H1 (cell line): ENCODE measurements around the gene CHRNA4. TPM values are rescaled to one million over a fixed set of nuclear protein-coding genes. Genes with fewer than 3 reads are reported as not detected.
A peak's percentile ranks its signal among the peaks of the same experiment; 100 is the strongest.

Source experiments
- CTCF ChIA-PET: fragments of 300-600 bp; sonication (Branson Sonifier 250); formaldehyde crosslinking; loops from one replicate; lab custom pipeline; 2021; ENCODE audit not compliant: partially characterized antibody; lab: Charles Lee
- POLR2A ChIA-PET: fragments of 300-600 bp; sonication (Branson Sonifier 250); formaldehyde crosslinking; loops from one replicate; lab custom pipeline; 2021; ENCODE audit warnings: inconsistent platforms; ENCODE audit not compliant: partially characterized antibody; lab: Charles Lee
- DNase-seq, 2 experiments: peaks; one replicate each; pipeline versions ENCODE4 v3.0.0 to v3.0.0-alpha.2; 2010 to 2022; ENCODE audit warnings: low spot score in 2 of 2, low read depth in 1 of 2, mixed read lengths in 1 of 2
- FAIRE-seq: peaks from 2 replicates; lab custom pipeline; 2011; peaks lifted over from hg19 to GRCh38; lab: Jason Lieb, UNC
- H2AFZ ChIP-seq: 2 replicates; pipeline ENCODE4 v1.8.1; 2012; ENCODE audit warnings: low read length, inconsistent platforms
- H2AK5ac ChIP-seq: 2 replicates; pipeline ENCODE4 v1.6.1; 2013; ENCODE audit warnings: low read depth, low read length
- H2BK120ac ChIP-seq: replicated peaks from 2 replicates; pipeline ENCODE3; 2013; ENCODE audit warnings: low read depth, low read length, inconsistent platforms
- H2BK12ac ChIP-seq: 2 replicates; pipeline ENCODE4 v1.6.1; 2013; ENCODE audit warnings: low read depth, low read length
- H2BK15ac ChIP-seq: 2 replicates; pipeline ENCODE4 v1.6.1; 2013; ENCODE audit warnings: low read length
- H2BK20ac ChIP-seq: 2 replicates; pipeline ENCODE4 v1.6.1; 2013; ENCODE audit warnings: low read length
- H2BK5ac ChIP-seq: 2 replicates; pipeline ENCODE4 v1.6.1; 2013; ENCODE audit warnings: low read depth, low read length
- H3K14ac ChIP-seq: 2 replicates; pipeline ENCODE4 v1.6.1; 2013; ENCODE audit warnings: inconsistent platforms; ENCODE audit not compliant: insufficient read length
- H3K18ac ChIP-seq: 2 replicates; pipeline ENCODE4 v1.6.1; 2013; ENCODE audit warnings: low read length; ENCODE audit errors: extremely low read depth
- H3K23ac ChIP-seq: 2 replicates; pipeline ENCODE4 v1.6.1; 2013; ENCODE audit warnings: inconsistent platforms; ENCODE audit not compliant: insufficient read length
- H3K23me2 ChIP-seq: 2 replicates; pipeline ENCODE4 v1.6.1; 2013; ENCODE audit warnings: low read depth, low read length
- H3K27ac ChIP-seq: 2 replicates; pipeline ENCODE4 v1.6.1; 2011; ENCODE audit warnings: low read depth, low read length, inconsistent platforms
- H3K27me3 ChIP-seq, 4 experiments: replicated peaks in 1 of 4; 1 replicate in 1 of 4; 2 replicates in 3 of 4; pipeline versions ENCODE4 v1.6.1 to v1.8.1; 2011 to 2013; ENCODE audit warnings: low read length in 3 of 4, mild to moderate bottlenecking in 3 of 4, inconsistent platforms in 2 of 4, mixed read lengths in 2 of 4, moderate library complexity in 1 of 4; ENCODE audit not compliant: control insufficient read depth in 3 of 4, insufficient read depth in 3 of 4; ENCODE audit errors: extremely low read depth in 1 of 4
- H3K36me3 ChIP-seq, 4 experiments: 2 replicates each; pipeline versions ENCODE4 v1.6.1 to v1.8.1; 2011 to 2013; ENCODE audit warnings: mild to moderate bottlenecking in 4 of 4, low read length in 3 of 4, moderate library complexity in 2 of 4, control low read depth in 1 of 4, inconsistent platforms in 1 of 4; ENCODE audit not compliant: insufficient read depth in 4 of 4, control insufficient read depth in 2 of 4
- H3K4ac ChIP-seq: replicated peaks from 2 replicates; pipeline ENCODE3; 2013; ENCODE audit warnings: low read length, low read depth, mixed read lengths, inconsistent platforms; ENCODE audit not compliant: insufficient read length
- H3K4me1 ChIP-seq, 4 experiments: replicated peaks in 1 of 4; 1 replicate in 1 of 4; 2 replicates in 3 of 4; pipeline versions ENCODE4 v1.6.1 to v1.8.1; 2011 to 2013; ENCODE audit warnings: low read length in 3 of 4, inconsistent platforms in 2 of 4, mixed read lengths in 1 of 4; ENCODE audit not compliant: insufficient read depth in 4 of 4, control insufficient read depth in 3 of 4
- H3K4me2 ChIP-seq, 2 experiments: 2 replicates each; pipeline versions ENCODE4 v1.6.1 to v1.8.1; 2011 to 2013; ENCODE audit warnings: low read depth in 2 of 2, low read length in 2 of 2, control low read depth in 1 of 2, inconsistent platforms in 1 of 2, mild to moderate bottlenecking in 1 of 2; ENCODE audit not compliant: insufficient read depth in 1 of 2
- H3K4me3 ChIP-seq, 4 experiments: fragments of 200-600, 300-600 bp in 1 of 4; sonication (generic), shearing (Covaris generic), sonication (Bioruptor Twin) in 1 of 4; 2 replicates each; pipeline versions ENCODE4 v1.5.1 to v1.8.1; 2011 to 2016; ENCODE audit warnings: low read length in 4 of 4, low read depth in 3 of 4, control low read depth in 2 of 4, inconsistent platforms in 2 of 4, mild to moderate bottlenecking in 2 of 4, mixed read lengths in 1 of 4, moderate library complexity in 1 of 4; ENCODE audit not compliant: insufficient read depth in 2 of 4; ENCODE audit errors: extremely low read depth in 1 of 4
- H3K56ac ChIP-seq: replicated peaks from 2 replicates; pipeline ENCODE3; 2013; ENCODE audit warnings: low read depth, mild to moderate bottlenecking, mixed read lengths, low read length, inconsistent platforms; ENCODE audit not compliant: insufficient read length
- H3K79me1 ChIP-seq: 2 replicates; pipeline ENCODE4 v1.6.1; 2013; ENCODE audit warnings: low read depth, low read length, control low read depth
- H3K79me2 ChIP-seq, 2 experiments: 2 replicates each; pipeline versions ENCODE4 v1.6.1 to v1.8.1; 2012 to 2013; ENCODE audit warnings: low read length in 2 of 2, mild to moderate bottlenecking in 2 of 2, inconsistent platforms in 1 of 2; ENCODE audit not compliant: insufficient read depth in 2 of 2, control insufficient read depth in 1 of 2
- H3K9ac ChIP-seq, 4 experiments: replicated peaks in 1 of 4; 1 replicate in 1 of 4; 2 replicates in 3 of 4; pipeline versions ENCODE4 v1.6.1 to v1.8.1; 2011 to 2013; ENCODE audit warnings: low read depth in 3 of 4, low read length in 3 of 4, control low read depth in 2 of 4, mild to moderate bottlenecking in 2 of 4, moderate library complexity in 2 of 4, inconsistent platforms in 1 of 4; ENCODE audit errors: extremely low read depth in 1 of 4
- H3K9me3 ChIP-seq, 2 experiments: 2 replicates each; pipeline versions ENCODE4 v1.6.1 to v1.8.1; 2012 to 2013; ENCODE audit warnings: mild to moderate bottlenecking in 2 of 2, moderate library complexity in 2 of 2, control low read depth in 1 of 2, inconsistent platforms in 1 of 2, low read depth in 1 of 2, low read length in 1 of 2, mixed read lengths in 1 of 2; ENCODE audit not compliant: insufficient read depth in 2 of 2
- H4K20me1 ChIP-seq, 2 experiments: replicated peaks in 1 of 2; 2 replicates each; pipeline versions ENCODE3 to v1.8.1; 2011 to 2013; ENCODE audit warnings: inconsistent platforms in 2 of 2, low read length in 2 of 2, mild to moderate bottlenecking in 1 of 2; ENCODE audit not compliant: insufficient read depth in 2 of 2, control insufficient read depth in 1 of 2
- H4K5ac ChIP-seq: 2 replicates; pipeline ENCODE4 v1.6.1; 2013; ENCODE audit warnings: low read length, low read depth, mixed read lengths, inconsistent platforms; ENCODE audit not compliant: insufficient read length
- H4K8ac ChIP-seq: 2 replicates; pipeline ENCODE4 v1.8.0; 2013; ENCODE audit warnings: mild to moderate bottlenecking, moderate library complexity, low read length, inconsistent platforms; ENCODE audit not compliant: insufficient read depth; ENCODE audit errors: extremely low read depth
- H4K91ac ChIP-seq: replicated peaks from 2 replicates; pipeline ENCODE3; 2013; ENCODE audit warnings: low read length, mixed read lengths, inconsistent platforms; ENCODE audit not compliant: insufficient read length
- EGR1 ChIP-seq: IDR thresholded peaks from 2 replicates; pipeline ENCODE4 v1.6.1; 2011; ENCODE audit warnings: low read depth, low read length, borderline replicate concordance
- EZH2 ChIP-seq: fragments of 200-600 bp; sonication (generic); IDR thresholded peaks from 2 replicates; pipeline ENCODE4 v1.7.1; 2012; ENCODE audit warnings: low read depth, mild to moderate bottlenecking, moderate library complexity, low read length, inconsistent platforms; ENCODE audit not compliant: severe bottlenecking
- GABPA ChIP-seq: IDR thresholded peaks from 2 replicates; pipeline ENCODE4 v1.6.1; 2011; ENCODE audit warnings: mild to moderate bottlenecking, low read length, moderate library complexity, borderline replicate concordance; ENCODE audit not compliant: insufficient read depth
- RBBP5 ChIP-seq: IDR thresholded peaks from 2 replicates; pipeline ENCODE4 v1.7.1; 2012; ENCODE audit warnings: low read depth, mild to moderate bottlenecking, inconsistent platforms, low read length, moderate library complexity, borderline replicate concordance
- WGBS, 2 experiments: shearing (Covaris generic) in 1 of 2; methylation state at CpG; one replicate each; pipeline versions ENCODE4 v1.1.6 to v1.1.7; 2013 to 2015; ENCODE audit warnings: low lambda C conversion rate in 2 of 2, mixed read lengths in 2 of 2, inconsistent platforms in 1 of 2, low coverage in 1 of 2, missing lambda C conversion rate in 1 of 2; ENCODE audit not compliant: insufficient replicate concordance in 2 of 2, insufficient coverage in 1 of 2, insufficient read length in 1 of 2; ENCODE audit errors: extremely low coverage in 1 of 2, missing lambda C conversion rate in 1 of 2; 5-methylcytosine and 5-hydroxymethylcytosine counted together
- polyA plus RNA-seq, 7 experiments: library from polyadenylated mRNA; depleted of rRNA in 3 of 7; stranded (reverse) in 5 of 7; unstranded in 2 of 7; fragments of >200 nt in 5 of 7; fragments of 200-250 nt in 2 of 7; gene quantifications; 1 replicate in 5 of 7; 2 replicates in 1 of 7; 4 replicates in 1 of 7; pipeline versions ENCODE4 v1.2.1 to v1.2.3, GENCODE V29; 2011 to 2013; ENCODE audit warnings: missing spikeins in 2 of 7, mixed read lengths in 2 of 7
- total RNA-seq: library from RNA; stranded (reverse); fragmentation: NEBNext Ultra II Directional; extraction: Animal tissue kit (Norgen Biotek cat#: 25700); gene quantifications from 2 replicates; pipeline ENCODE4 v1.2.1, GENCODE V29; 2021

CHRNA4 gene
- total and polyA plus RNA-seq, 2 of the 8 experiments (the other 6 are each of a cell fraction or from before 2014, with no cell fraction given): 4.3 to 5.7 TPM

GRCh38 chr20:63359937-63360849 is 956 bp downstream of the CHRNA4 start:
- H4K20me1 ChIP-seq: peaks cover 0 to 4% of the 10 kb centered on the region in 2 experiments
- H2AK5ac ChIP-seq: no peak overlapping the region
- no peak overlapping the region for H2BK20ac ChIP-seq
- H2BK5ac ChIP-seq: no peak overlapping the region
- no peaks in the 10 kb centered on the region for H3K79me2 ChIP-seq
- no peak overlapping the region for H3K56ac ChIP-seq
- WGBS, 2 experiments: 44% methylated on average over 28 of the region's 38 CpGs; no CpG with 5 or more reads in 1 of the 2 experiments
- no peak overlapping the region for H4K5ac ChIP-seq
- H3K9me3 ChIP-seq: no peaks in the 10 kb centered on the region
- ChIA-PET CTCF (interaction anchor here (0.6 to 8.1 kb wide), 8 partner anchors 10 to 1166 kb away, joined by 3 to 85 read pairs (median 4); no protein-coding TSS in a partner anchor), POLR2A (interaction anchor here (0.7 to 1.7 kb wide), 8 partner anchors 10 to 160 kb away, joined by 3 to 5 read pairs (median 3); partner anchors contain the start of gene PPDPF)
- peak overlapping the region; percentile 64 for H2BK120ac ChIP-seq
- peaks cover 0 to 29% (median 18%) of the 10 kb centered on the region in 4 experiments; a peak in 6 of 7 replicates for H3K27me3 ChIP-seq
- H2BK12ac ChIP-seq: no peak overlapping the region
- DNase-seq (no peak), FAIRE-seq (no peak)
- no peak overlapping the region; the same call in 1 of the 2 replicates for H2AFZ ChIP-seq
- H4K91ac ChIP-seq: no peak overlapping the region
- H3K23ac ChIP-seq: no peak overlapping the region
- peaks cover 10% of the 10 kb centered on the region; the same call in 1 of the 2 replicates for H3K23me2 ChIP-seq
- peaks cover 0 to 21% (median 15%) of the 10 kb centered on the region in 4 experiments; a peak in 6 of 7 replicates for H3K4me1 ChIP-seq
- TF ChIP-seq GABPA (0 out of 2 replicates have a peak, but pooled peaks have one; percentile 10), RBBP5 (0 out of 2 replicates have a peak, but pooled peaks have one; percentile 30), EZH2 (peak; percentile 49), EGR1 (no peak)
- no peak overlapping the region; the same call in 1 of the 2 replicates for H3K18ac ChIP-seq
- H2BK15ac ChIP-seq: no peak overlapping the region
- H3K4me3 ChIP-seq: peak overlapping the region; percentile 50 to 73 (median 52)
- no peaks in the 10 kb centered on the region for H3K79me1 ChIP-seq
- H3K4me2 ChIP-seq: peak overlapping the region; percentile 72 to 81
- peak overlapping the region; percentile 71; the same call in 1 of the 2 replicates for H4K8ac ChIP-seq
- H3K27ac ChIP-seq: no peak overlapping the region
- H3K9ac ChIP-seq: no peak overlapping the region
- H3K4ac ChIP-seq: no peak overlapping the region
- H3K14ac ChIP-seq: no peak overlapping the region
- no peaks in the 10 kb centered on the region for H3K36me3 ChIP-seq
